Liver (tissue), 9 donors: ENCODE data around the gene PDE2A. TPM values are rescaled to one million over a fixed set of nuclear protein-coding genes. Genes with fewer than 3 reads are reported as not detected.

ENCODE experiments used
- DNase-seq: peaks from one replicate; pipeline ENCODE4 v3.0.0-alpha.2; 2017; ENCODE audit warnings: low spot score
- H3K27ac ChIP-seq, 2 donors: one replicate each; pipeline ENCODE4 v1.7.0; 2013; ENCODE audit warnings: inconsistent platforms in 2 of 2, low read length in 2 of 2, control low read depth in 1 of 2, low read depth in 1 of 2, mild to moderate bottlenecking in 1 of 2
- H3K27me3 ChIP-seq, 4 donors: one replicate each; pipeline versions ENCODE4 v1.6.1 to v1.7.0; 2013; ENCODE audit warnings: low read length in 3 of 4, inconsistent platforms in 1 of 4, mild to moderate bottlenecking in 1 of 4, moderate library complexity in 1 of 4; ENCODE audit not compliant: control insufficient read depth in 4 of 4, insufficient read depth in 4 of 4
- H3K36me3 ChIP-seq, 4 donors: one replicate each; pipeline versions ENCODE4 v1.6.1 to v1.7.0; 2013; ENCODE audit warnings: low read length in 3 of 4, mild to moderate bottlenecking in 3 of 4, low read depth in 1 of 4, moderate library complexity in 1 of 4; ENCODE audit not compliant: control insufficient read depth in 4 of 4, insufficient read depth in 3 of 4
- H3K4me1 ChIP-seq, 4 donors: one replicate each; pipeline versions ENCODE4 v1.6.1 to v1.7.0; 2013; ENCODE audit warnings: low read length in 3 of 4, mild to moderate bottlenecking in 3 of 4, moderate library complexity in 1 of 4; ENCODE audit not compliant: control insufficient read depth in 4 of 4, insufficient read depth in 4 of 4
- H3K4me3 ChIP-seq, 3 donors: one replicate each; pipeline versions ENCODE4 v1.6.1 to v1.7.0; 2013; ENCODE audit warnings: low read length in 3 of 3, control low read depth in 1 of 3, low read depth in 1 of 3, mild to moderate bottlenecking in 1 of 3
- H3K9ac ChIP-seq, 2 donors: one replicate each; pipeline ENCODE4 v1.7.0; 2013; ENCODE audit warnings: low read length in 2 of 2, mild to moderate bottlenecking in 2 of 2, moderate library complexity in 2 of 2, control low read depth in 1 of 2, low read depth in 1 of 2
- H3K9me3 ChIP-seq, 4 donors: one replicate each; pipeline versions ENCODE4 v1.6.1 to v1.7.0; 2013; ENCODE audit warnings: low read length in 3 of 4; ENCODE audit not compliant: control insufficient read depth in 4 of 4
- EGR1 ChIP-seq, 2 donors: IDR thresholded peaks; 2 replicates each; pipeline ENCODE4 v1.6.1; 2016 to 2018; ENCODE audit warnings: antibody characterized with exemption in 2 of 2, low read depth in 2 of 2
- FOXA1 ChIP-seq: IDR thresholded peaks from 2 replicates; pipeline ENCODE4 v1.6.1; 2016; ENCODE audit warnings: antibody characterized with exemption
- FOXA2 ChIP-seq: IDR thresholded peaks from 2 replicates; pipeline ENCODE4 v1.6.1; 2016; ENCODE audit warnings: antibody characterized with exemption
- GABPA ChIP-seq, 2 donors: IDR thresholded peaks in 1 of 2; conservative IDR thresholded peaks in 1 of 2; 2 replicates each; pipeline ENCODE4 v1.6.1; 2016; ENCODE audit warnings: antibody characterized with exemption in 2 of 2, mild to moderate bottlenecking in 1 of 2, moderate library complexity in 1 of 2
- HNF4A ChIP-seq, 2 donors: conservative IDR thresholded peaks; 2 replicates each; pipeline ENCODE4 v1.6.1; 2016; ENCODE audit warnings: antibody characterized with exemption in 2 of 2, mild to moderate bottlenecking in 2 of 2
- HNF4G ChIP-seq: IDR thresholded peaks from 2 replicates; pipeline ENCODE4 v1.6.1; 2016; ENCODE audit warnings: antibody characterized with exemption
- JUND ChIP-seq, 2 donors: IDR thresholded peaks; 2 replicates each; pipeline ENCODE4 v1.6.1; 2016; ENCODE audit warnings: antibody characterized with exemption in 2 of 2
- NR2F2 ChIP-seq: IDR thresholded peaks from 2 replicates; pipeline ENCODE4 v1.6.1; 2016; ENCODE audit warnings: antibody characterized with exemption
- RAD21 ChIP-seq, 2 donors: IDR thresholded peaks; 2 replicates each; pipeline ENCODE4 v1.6.1; 2016; ENCODE audit warnings: antibody characterized with exemption in 2 of 2, mild to moderate bottlenecking in 2 of 2
- REST ChIP-seq: IDR thresholded peaks from 2 replicates; pipeline ENCODE4 v1.6.1; 2016; ENCODE audit warnings: antibody characterized with exemption, mild to moderate bottlenecking
- RXRA ChIP-seq, 2 donors: IDR thresholded peaks; 2 replicates each; pipeline ENCODE4 v1.6.1; 2017 to 2018; ENCODE audit warnings: antibody characterized with exemption in 2 of 2, mild to moderate bottlenecking in 1 of 2
- SP1 ChIP-seq: IDR thresholded peaks from 2 replicates; pipeline ENCODE4 v1.6.1; 2018; ENCODE audit warnings: antibody characterized with exemption, mild to moderate bottlenecking
- TAF1 ChIP-seq: conservative IDR thresholded peaks from 2 replicates; pipeline ENCODE4 v1.6.1; 2016; ENCODE audit warnings: antibody characterized with exemption, mild to moderate bottlenecking
- YY1 ChIP-seq: IDR thresholded peaks from 2 replicates; pipeline ENCODE4 v1.6.1; 2016; ENCODE audit warnings: antibody characterized with exemption, mild to moderate bottlenecking
- ZBTB33 ChIP-seq: IDR thresholded peaks from 2 replicates; pipeline ENCODE4 v1.6.1; 2016; ENCODE audit warnings: antibody characterized with exemption
- WGBS: extraction: QIAGEN DNeasy Blood & Tissue Kit; methylation state at CpG from one replicate; pipeline ENCODE4 v1.1.7; 2013; 5-methylcytosine and 5-hydroxymethylcytosine counted together
- polyA plus RNA-seq, 2 donors: library from polyadenylated mRNA; stranded (reverse) in 1 of 2; unstranded in 1 of 2; fragments of 200-250 nt in 1 of 2; fragments of >200 nt in 1 of 2; fragmentation: Nextera tagmentation in 1 of 2; extraction: Ambion mirVana in 1 of 2; gene quantifications; one replicate each; pipeline versions ENCODE4 v1.2.1 to v1.2.3, GENCODE V29; 2013 to 2015
- total RNA-seq, 2 donors: library from RNA; depleted of rRNA; stranded (reverse); fragments of >200 nt; gene quantifications; one replicate each; pipeline ENCODE4 v1.2.3, GENCODE V29; 2014
- TF ChIP-seq, protein P1 (sequence below): IDR thresholded peaks from 2 replicates; pipeline ENCODE4 v1.6.1; 2016; ENCODE audit warnings: antibody characterized with exemption
- TF ChIP-seq, protein P2 (sequence below): IDR thresholded peaks from 2 replicates; pipeline ENCODE4 v1.6.1; 2016; ENCODE audit warnings: antibody characterized with exemption
- TF ChIP-seq, protein P3 (sequence below): fragments of 150-350 bp; IDR thresholded peaks from 2 replicates; pipeline ENCODE4 v1.5.1; 2017; ENCODE audit warnings: improper control_type of control experiment, low read depth, low read length; ENCODE audit not compliant: missing input control
- donor health status: healthy.
- donor health status: healthy.
- donor health status: healthy.
- donor health status: healthy.
- donor health status: healthy.

The PDE2A gene
- total and polyA plus RNA-seq, 4 donors, result 4.3 to 32.8 (median 12.9) TPM

DNA sequence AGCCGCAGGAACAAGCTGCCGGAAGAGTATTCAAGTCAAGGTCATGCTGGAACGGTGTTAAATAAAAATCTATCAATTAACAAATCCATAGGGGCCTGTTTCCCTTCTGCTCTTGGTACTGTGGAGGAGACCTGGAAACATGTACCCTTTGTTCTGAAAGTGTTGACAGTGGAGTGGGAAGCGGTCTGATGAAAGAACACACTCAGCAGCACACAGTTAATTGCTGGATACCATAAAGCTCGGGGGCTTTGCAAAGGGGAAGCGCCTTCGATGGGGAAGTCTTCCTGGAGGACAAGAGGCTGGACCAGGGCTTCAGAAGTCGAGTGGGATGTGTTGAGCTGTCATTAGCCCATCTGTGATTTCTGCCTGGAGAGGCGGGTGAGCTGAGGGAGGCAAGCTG lies 127.4 kb downstream of the PDE2A start:
- H3K9ac ChIP-seq, result no peak overlapping the region
- 75% methylated on average over 9 of the region's 9 CpGs for WGBS
- H3K4me1 ChIP-seq, result no peaks in the 10 kb centered on the region
- H3K27ac ChIP-seq, result no peak overlapping the region
- no peaks in the 10 kb centered on the region for H3K9me3 ChIP-seq
- H3K27me3 ChIP-seq, result no peaks in the 10 kb centered on the region
- TF ChIP-seq YY1 (no peak), SP1 (no peak), REST (no peak), FOXA1 (no peak), RXRA (IDR thresholded peaks at IDR 0.05) (no peak), ZBTB33 (no peak), RAD21 (IDR thresholded peaks at IDR 0.05) (no peak), HNF4G (no peak), HNF4A (conservative IDR thresholded peaks at IDR 0.05) (no peak), TAF1 (no peak), JUND (IDR thresholded peaks at IDR 0.05) (no peak), FOXA2 (no peak), GABPA (IDR thresholded peaks at IDR 0.05 in 1 of 2, conservative IDR thresholded peaks at IDR 0.05 in 1 of 2) (no peak), EGR1 (IDR thresholded peaks at IDR 0.05; ENCODE audit: low read depth in 2 of 2) (no peak), NR2F2 (no peak)
- TF ChIP-seq, protein P1, sequence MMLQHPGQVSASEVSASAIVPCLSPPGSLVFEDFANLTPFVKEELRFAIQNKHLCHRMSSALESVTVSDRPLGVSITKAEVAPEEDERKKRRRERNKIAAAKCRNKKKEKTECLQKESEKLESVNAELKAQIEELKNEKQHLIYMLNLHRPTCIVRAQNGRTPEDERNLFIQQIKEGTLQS, result no peak
- TF ChIP-seq, protein P2, sequence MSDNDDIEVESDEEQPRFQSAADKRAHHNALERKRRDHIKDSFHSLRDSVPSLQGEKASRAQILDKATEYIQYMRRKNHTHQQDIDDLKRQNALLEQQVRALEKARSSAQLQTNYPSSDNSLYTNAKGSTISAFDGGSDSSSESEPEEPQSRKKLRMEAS, result no peak
- TF ChIP-seq, protein P3, sequence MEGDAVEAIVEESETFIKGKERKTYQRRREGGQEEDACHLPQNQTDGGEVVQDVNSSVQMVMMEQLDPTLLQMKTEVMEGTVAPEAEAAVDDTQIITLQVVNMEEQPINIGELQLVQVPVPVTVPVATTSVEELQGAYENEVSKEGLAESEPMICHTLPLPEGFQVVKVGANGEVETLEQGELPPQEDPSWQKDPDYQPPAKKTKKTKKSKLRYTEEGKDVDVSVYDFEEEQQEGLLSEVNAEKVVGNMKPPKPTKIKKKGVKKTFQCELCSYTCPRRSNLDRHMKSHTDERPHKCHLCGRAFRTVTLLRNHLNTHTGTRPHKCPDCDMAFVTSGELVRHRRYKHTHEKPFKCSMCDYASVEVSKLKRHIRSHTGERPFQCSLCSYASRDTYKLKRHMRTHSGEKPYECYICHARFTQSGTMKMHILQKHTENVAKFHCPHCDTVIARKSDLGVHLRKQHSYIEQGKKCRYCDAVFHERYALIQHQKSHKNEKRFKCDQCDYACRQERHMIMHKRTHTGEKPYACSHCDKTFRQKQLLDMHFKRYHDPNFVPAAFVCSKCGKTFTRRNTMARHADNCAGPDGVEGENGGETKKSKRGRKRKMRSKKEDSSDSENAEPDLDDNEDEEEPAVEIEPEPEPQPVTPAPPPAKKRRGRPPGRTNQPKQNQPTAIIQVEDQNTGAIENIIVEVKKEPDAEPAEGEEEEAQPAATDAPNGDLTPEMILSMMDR, result no peak
- no peaks in the 10 kb centered on the region for H3K36me3 ChIP-seq
- no peak for DNase-seq
- H3K4me3 ChIP-seq, result no peak overlapping the region

DNA sequence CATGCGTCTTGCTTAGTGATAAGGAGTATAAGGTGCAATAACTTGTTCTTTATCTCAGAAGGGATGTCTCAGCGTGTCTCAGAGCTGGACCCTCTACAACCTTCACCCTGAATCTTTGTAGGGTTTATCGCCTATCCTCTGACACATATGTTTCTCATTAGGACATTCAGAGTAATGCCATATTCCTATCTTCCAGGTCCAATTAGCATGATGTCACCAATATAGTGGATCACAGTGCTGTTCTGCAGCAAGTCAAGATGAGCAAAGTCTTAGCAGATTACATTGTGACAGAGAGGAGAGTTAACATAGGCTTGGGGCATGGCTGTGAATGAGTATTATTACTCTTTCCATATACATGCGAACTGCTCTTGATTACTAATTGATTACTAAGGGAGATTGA lies 129.6 kb downstream of the PDE2A start:
- Histone ChIP-seq H3K9ac (no peak overlapping the region), H3K4me3 (no peak overlapping the region), H3K4me1 (no peaks in the 10 kb centered on the region), H3K36me3 (no peaks in the 10 kb centered on the region), H3K27ac (no peak overlapping the region), H3K27me3 (no peaks in the 10 kb centered on the region), H3K9me3 (no peaks in the 10 kb centered on the region)
- DNase-seq, result no peak
- 84% methylated on average over 4 of the region's 4 CpGs for WGBS
- TF ChIP-seq NR2F2, result no peak
- no peak for TF ChIP-seq HNF4A (conservative IDR thresholded peaks at IDR 0.05)
- TF ChIP-seq YY1, result no peak
- TF ChIP-seq GABPA (IDR thresholded peaks at IDR 0.05 in 1 of 2, conservative IDR thresholded peaks at IDR 0.05 in 1 of 2), result no peak
- no peak for TF ChIP-seq JUND (IDR thresholded peaks at IDR 0.05)
- TF ChIP-seq REST, result no peak
- no peak for TF ChIP-seq HNF4G
- TF ChIP-seq RAD21 (IDR thresholded peaks at IDR 0.05), result no peak
- TF ChIP-seq FOXA1, result no peak
- TF ChIP-seq, protein P2, result no peak
